DND-41 (cell line): Measurements from ENCODE around the gene OSCP1.
A peak's percentile ranks its signal among the peaks of the same experiment; 100 is the strongest.

Experiments
- ATAC-seq: fragments of 200-7000 bp; cut with Tn5 transposase; 3 replicates; pipeline ENCODE4 v1.9.1; 2021; ENCODE audit warnings: low read depth; ENCODE audit not compliant: insufficient read depth
- DNase-seq: peaks from one replicate; pipeline ENCODE4 v3.0.0-alpha.2; 2020
- H2AFZ ChIP-seq: 2 replicates; pipeline ENCODE4 v1.6.0; 2012; ENCODE audit warnings: low read depth, low read length
- H3K27ac ChIP-seq: 2 replicates; pipeline ENCODE4 v1.5.1; 2012; ENCODE audit warnings: low read length, inconsistent platforms
- H3K27me3 ChIP-seq: fragments of 200-600 bp; sonication (generic); 2 replicates; pipeline ENCODE4 v1.6.0; 2012; ENCODE audit warnings: low read length, mild to moderate bottlenecking, inconsistent platforms; ENCODE audit not compliant: insufficient read depth, poor library complexity
- H3K36me3 ChIP-seq: 2 replicates; pipeline ENCODE4 v1.5.1; 2012; ENCODE audit warnings: low read length, inconsistent platforms; ENCODE audit not compliant: insufficient read depth
- H3K4me1 ChIP-seq: 2 replicates; pipeline ENCODE4 v1.5.1; 2012; ENCODE audit warnings: mild to moderate bottlenecking, low read length; ENCODE audit not compliant: insufficient read depth
- H3K4me2 ChIP-seq: 2 replicates; pipeline ENCODE4 v1.6.0; 2012; ENCODE audit warnings: mild to moderate bottlenecking, moderate library complexity, low read length, inconsistent platforms; ENCODE audit not compliant: insufficient read depth
- H3K4me3 ChIP-seq, 2 experiments: fragments of 200-600 bp in 1 of 2; shearing (Covaris generic) in 1 of 2; 2 replicates each; pipeline ENCODE4 v1.5.1; 2012 to 2016; ENCODE audit warnings: inconsistent platforms in 2 of 2, low read length in 2 of 2, mild to moderate bottlenecking in 2 of 2, low read depth in 1 of 2, moderate library complexity in 1 of 2
- H3K79me2 ChIP-seq: 2 replicates; pipeline ENCODE4 v1.6.0; 2012; ENCODE audit warnings: low read length, inconsistent platforms; ENCODE audit not compliant: insufficient read depth
- H3K9ac ChIP-seq: 2 replicates; pipeline ENCODE4 v1.6.0; 2012; ENCODE audit warnings: low read depth, mild to moderate bottlenecking, inconsistent platforms, low read length, moderate library complexity
- H3K9me3 ChIP-seq: 2 replicates; pipeline ENCODE4 v1.5.1; 2012; ENCODE audit warnings: low read length, moderate library complexity, mild to moderate bottlenecking, inconsistent platforms; ENCODE audit not compliant: insufficient read depth, severe bottlenecking
- H4K20me1 ChIP-seq: 2 replicates; pipeline ENCODE4 v1.6.0; 2012; ENCODE audit warnings: low read length; ENCODE audit not compliant: insufficient read depth
- EZH2 ChIP-seq: IDR thresholded peaks from 3 replicates; pipeline ENCODE4 v1.6.1; 2012; ENCODE audit warnings: borderline replicate concordance, low read depth, mild to moderate bottlenecking, moderate library complexity, low read length, inconsistent platforms; ENCODE audit not compliant: severe bottlenecking
- TF ChIP-seq, protein P1 (sequence below): IDR thresholded peaks from 2 replicates; pipeline ENCODE4 v1.5.1; 2012; ENCODE audit warnings: borderline replicate concordance, low read length, moderate library complexity, mild to moderate bottlenecking; ENCODE audit not compliant: poor library complexity, severe bottlenecking; ENCODE audit errors: extremely low read depth

Gene OSCP1

DNA sequence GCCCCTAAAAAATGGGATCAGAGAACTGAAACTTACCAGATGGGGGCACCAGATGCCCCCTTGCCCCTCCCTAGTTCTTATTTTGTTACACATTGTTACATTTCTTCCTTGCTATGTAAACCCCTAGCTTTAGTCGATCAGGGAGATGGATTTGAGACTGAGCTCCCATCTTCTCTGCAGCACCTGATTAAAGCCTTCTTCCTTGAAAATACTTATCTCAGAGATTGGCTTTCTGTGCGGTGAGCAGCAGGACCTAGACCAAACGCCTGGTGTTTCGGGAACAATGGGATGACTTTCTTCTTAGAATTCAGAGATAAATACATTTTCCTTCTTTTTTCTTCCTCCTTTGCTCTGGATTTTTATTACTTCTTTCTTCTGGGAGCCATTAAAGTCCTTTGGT lies 35.9 kb downstream of the OSCP1 start:
- Histone ChIP-seq H3K4me1 (peaks cover 7% of the 10 kb centered on the region), H3K9ac (no peak overlapping the region), H2AFZ (no peak overlapping the region), H3K4me2 (no peak overlapping the region), H3K36me3 (no peaks in the 10 kb centered on the region), H3K27ac (no peak overlapping the region), H3K4me3 (no peak overlapping the region), H3K79me2 (no peaks in the 10 kb centered on the region), H3K9me3 (no peaks in the 10 kb centered on the region), H3K27me3 (no peaks in the 10 kb centered on the region), H4K20me1 (no peaks in the 10 kb centered on the region)
- DNase-seq (no peak), ATAC-seq (no peak)
- no peak for TF ChIP-seq EZH2
- TF ChIP-seq, protein P1, sequence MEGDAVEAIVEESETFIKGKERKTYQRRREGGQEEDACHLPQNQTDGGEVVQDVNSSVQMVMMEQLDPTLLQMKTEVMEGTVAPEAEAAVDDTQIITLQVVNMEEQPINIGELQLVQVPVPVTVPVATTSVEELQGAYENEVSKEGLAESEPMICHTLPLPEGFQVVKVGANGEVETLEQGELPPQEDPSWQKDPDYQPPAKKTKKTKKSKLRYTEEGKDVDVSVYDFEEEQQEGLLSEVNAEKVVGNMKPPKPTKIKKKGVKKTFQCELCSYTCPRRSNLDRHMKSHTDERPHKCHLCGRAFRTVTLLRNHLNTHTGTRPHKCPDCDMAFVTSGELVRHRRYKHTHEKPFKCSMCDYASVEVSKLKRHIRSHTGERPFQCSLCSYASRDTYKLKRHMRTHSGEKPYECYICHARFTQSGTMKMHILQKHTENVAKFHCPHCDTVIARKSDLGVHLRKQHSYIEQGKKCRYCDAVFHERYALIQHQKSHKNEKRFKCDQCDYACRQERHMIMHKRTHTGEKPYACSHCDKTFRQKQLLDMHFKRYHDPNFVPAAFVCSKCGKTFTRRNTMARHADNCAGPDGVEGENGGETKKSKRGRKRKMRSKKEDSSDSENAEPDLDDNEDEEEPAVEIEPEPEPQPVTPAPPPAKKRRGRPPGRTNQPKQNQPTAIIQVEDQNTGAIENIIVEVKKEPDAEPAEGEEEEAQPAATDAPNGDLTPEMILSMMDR = no peak

DNA sequence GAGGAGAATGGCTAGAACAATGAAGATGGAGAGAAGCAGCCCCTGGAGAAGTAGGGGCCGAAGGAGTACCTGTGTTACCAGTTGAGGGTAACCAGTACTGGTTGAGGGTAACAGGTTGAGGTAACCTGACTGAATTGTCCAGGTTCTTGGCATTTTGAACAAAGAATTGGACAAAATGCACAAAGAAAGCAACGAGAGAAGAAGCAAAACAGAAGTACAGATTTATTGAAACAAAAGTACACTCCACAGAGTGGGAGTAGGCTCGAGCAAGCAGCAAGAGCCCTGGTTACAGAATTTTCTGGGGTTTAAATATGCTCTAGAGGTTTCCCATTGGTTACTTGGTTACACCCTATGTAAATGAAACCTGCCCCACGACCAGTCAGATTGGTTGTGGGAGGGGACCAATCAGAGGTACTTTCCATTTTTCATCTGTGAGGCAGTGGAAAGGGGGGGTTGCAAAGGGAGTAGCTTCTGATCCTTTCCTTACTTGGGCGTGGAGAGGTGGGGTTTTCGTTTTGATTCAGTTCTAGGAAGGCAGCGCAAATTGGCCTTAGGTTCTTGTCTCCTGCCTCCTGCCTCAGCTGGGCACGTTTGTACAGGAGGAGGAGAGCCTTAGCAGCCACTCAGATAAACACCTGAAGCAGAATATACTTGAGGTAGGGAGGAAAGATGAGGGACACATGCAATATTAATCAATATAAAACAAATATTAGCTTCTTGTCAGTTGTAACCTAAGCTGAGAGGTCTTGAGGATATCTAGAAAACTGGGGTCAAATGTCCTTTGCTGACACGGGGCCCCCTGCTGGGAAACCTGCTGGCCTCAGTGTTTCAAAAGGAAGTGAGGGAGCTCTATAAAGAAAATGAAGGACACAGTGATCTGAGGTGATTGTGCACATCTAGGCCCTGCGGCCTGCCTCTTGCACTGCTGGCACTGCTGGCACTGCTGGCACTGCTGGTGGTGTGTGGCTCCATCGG lies 38.3 kb downstream of the OSCP1 start:
- DNase-seq (peak; percentile 67), ATAC-seq (peak; percentile 93)
- no peak overlapping the region for H3K9ac ChIP-seq
- no peaks in the 10 kb centered on the region for H3K9me3 ChIP-seq
- H3K4me2 ChIP-seq = no peak overlapping the region
- H3K27me3 ChIP-seq = no peaks in the 10 kb centered on the region
- peaks cover 7% of the 10 kb centered on the region for H3K4me1 ChIP-seq
- H3K79me2 ChIP-seq = no peaks in the 10 kb centered on the region
- H4K20me1 ChIP-seq = no peaks in the 10 kb centered on the region
- H2AFZ ChIP-seq = peak overlapping the region; percentile 33
- H3K27ac ChIP-seq = no peak overlapping the region
- H3K4me3 ChIP-seq = no peak overlapping the region
- no peak for TF ChIP-seq EZH2
- TF ChIP-seq, protein P1 = no peak
- no peaks in the 10 kb centered on the region for H3K36me3 ChIP-seq

DNA sequence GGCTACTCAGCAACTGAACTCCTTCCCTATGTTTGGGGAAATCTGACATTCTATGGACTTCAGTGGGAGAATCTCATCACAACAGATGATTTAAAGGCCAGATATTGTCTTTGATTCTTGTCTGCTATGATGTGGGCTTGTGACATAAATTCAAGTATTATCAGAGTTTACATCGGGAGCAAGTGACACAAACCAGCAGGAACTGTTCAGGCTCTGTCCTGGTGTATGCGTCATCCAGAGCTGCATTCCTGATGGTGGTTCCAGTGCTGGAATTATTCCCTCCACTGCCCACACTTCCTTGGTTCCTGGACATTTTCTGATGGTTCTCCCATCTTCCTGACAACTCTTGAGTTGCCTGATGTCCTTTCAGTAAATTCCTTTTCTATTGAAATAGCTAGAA lies 41.8 kb downstream of the OSCP1 start:
- no peaks in the 10 kb centered on the region for H4K20me1 ChIP-seq
- H3K4me2 ChIP-seq = no peak overlapping the region
- H3K27ac ChIP-seq = no peak overlapping the region
- H3K4me3 ChIP-seq = no peak overlapping the region
- no peaks in the 10 kb centered on the region for H3K27me3 ChIP-seq
- DNase-seq (no peak), ATAC-seq (no peak)
- no peaks in the 10 kb centered on the region for H3K9me3 ChIP-seq
- no peak overlapping the region for H3K9ac ChIP-seq
- TF ChIP-seq EZH2 = no peak
- TF ChIP-seq, protein P1 = no peak
- no peak overlapping the region for H2AFZ ChIP-seq
- no peaks in the 10 kb centered on the region for H3K36me3 ChIP-seq
- H3K79me2 ChIP-seq = no peaks in the 10 kb centered on the region
- H3K4me1 ChIP-seq = peaks cover 7% of the 10 kb centered on the region
